ENCODE data around the gene MPZL3.

DNA sequence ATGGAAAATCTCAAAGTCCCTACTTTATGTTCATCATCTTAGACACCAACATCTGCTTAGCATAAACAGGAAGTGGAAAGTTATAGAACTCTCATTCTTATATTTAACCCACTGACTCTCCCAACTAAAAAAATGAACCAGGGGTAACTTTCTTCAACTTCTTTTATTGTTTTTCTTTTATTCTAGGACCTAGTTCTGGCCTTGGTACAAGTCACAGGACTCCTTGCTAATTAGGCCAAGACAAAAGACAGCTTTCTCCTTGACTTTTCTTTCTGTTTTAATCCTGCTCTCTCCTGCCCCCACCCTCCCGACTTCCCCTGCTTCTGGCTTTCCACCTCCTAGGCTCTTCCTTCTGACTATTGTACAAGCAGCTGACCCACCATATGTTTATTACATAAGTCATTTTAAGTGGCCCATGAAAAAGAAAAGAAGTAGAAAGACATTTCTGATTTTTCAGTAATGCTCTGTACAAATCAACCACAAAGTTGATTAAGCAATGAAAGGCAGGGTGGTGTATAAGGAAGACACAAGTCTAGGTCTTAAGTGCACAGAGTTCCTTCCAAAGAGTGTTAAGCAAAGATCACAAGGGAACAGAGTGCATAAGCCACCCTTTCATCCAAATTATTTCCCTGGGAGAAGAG lies 45.7 kb downstream of the MPZL3 start:
- TF ChIP-seq SUZ12 (IDR thresholded peaks at IDR 0.05; ENCODE audit: extremely low read depth, insufficient read depth, insufficient read length) (no peak), ZNF274 (IDR thresholded peaks at IDR 0.05; ENCODE audit: low read depth, low read length) (no peak)

All from NT2/D1 (cell line).